Measurements from ENCODE around the gene EIF1AY. TPM values are rescaled to one million over a fixed set of nuclear protein-coding genes. Genes with fewer than 3 reads are reported as not detected.

EIF1AY gene, protein sequence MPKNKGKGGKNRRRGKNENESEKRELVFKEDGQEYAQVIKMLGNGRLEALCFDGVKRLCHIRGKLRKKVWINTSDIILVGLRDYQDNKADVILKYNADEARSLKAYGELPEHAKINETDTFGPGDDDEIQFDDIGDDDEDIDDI
- polyA plus RNA-seq (2013) = 16.8 and 17.3 TPM in 2 replicates

DNA sequence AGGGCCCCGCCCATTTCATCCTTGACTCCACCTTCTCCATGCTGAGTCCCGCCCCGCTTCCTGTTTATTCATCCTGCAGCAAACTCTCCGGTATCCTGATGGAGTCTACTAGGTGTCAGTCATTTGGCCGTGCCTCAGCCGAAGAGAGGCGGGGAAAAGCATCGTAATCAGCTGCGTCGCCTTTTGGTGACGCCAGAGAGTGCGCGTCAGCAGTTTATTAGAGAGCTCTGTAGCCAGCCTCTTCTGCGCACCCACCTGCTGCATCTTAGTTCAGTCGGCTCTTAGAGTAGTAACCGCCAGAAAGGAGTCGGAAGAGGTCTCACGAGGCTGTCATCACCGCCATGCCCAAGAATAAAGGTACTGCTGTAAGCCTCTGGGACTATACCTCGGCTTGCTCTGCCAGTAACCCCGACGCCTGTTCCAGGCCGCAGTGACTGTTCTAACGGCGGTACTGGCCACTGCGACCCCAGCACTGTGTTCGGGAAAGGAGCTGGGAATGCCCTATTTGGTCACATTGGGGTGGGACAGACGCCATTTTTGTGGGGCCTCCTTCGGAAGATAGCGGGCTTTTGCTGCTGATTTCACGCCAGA is at the start of gene EIF1AY:
TSS of gene EIF1AY (plus strand) at position 246 of the 591 bp plus-strand sequence. CDS start at position 342, 96 bp downstream.
- WGBS (ENCODE audit: extremely low coverage, insufficient coverage, insufficient read length) = no CpG with 5 or more reads among the region's 31 CpGs

DNA sequence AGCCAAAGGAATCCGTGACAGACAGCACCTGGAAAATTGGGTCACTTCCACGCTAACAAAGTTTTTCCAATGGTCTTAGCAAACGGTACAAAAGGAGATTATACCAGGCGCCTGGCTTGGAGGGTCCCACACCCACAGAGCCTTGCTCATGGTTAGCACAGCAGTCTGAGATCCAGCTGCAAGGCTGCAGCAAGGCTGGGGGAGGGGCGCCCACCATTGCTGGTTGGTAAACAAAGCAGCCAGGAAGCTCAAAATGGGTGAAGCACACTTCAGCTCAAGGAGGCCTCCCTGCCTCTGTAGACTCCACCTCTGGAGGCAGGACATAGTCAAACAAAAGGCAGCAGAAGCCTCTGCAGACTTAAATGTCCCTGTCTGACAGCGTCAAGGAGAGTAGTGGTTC is 47.1 kb upstream of the EIF1AY start:
- Histone ChIP-seq H3K14ac (ENCODE audit: low read length) (no peak overlapping the region), H4K91ac (ENCODE audit: low read depth, low read length) (no peak overlapping the region), H4K12ac (ENCODE audit: low read depth, low read length) (no peak overlapping the region), H3K79me2 (ENCODE audit: control insufficient read depth, insufficient read depth, low read length, poor library complexity) (no peaks in the 10 kb centered on the region), H3K23ac (ENCODE audit: low read length) (no peak overlapping the region), H2BK120ac (ENCODE audit: insufficient read depth, low read length, poor library complexity) (no peak overlapping the region), H3K9me3 (ENCODE audit: insufficient read depth, low read depth, low read length) (no peaks in the 10 kb centered on the region), H3K4ac (ENCODE audit: low read depth, low read length) (no peak overlapping the region), H3K4me1 (ENCODE audit: control insufficient read depth in 1 of 2, insufficient read depth in 2 of 2, low read length in 2 of 2) (no peaks in the 10 kb centered on the region), H3K4me3 (ENCODE audit: low read depth, low read length) (no peak overlapping the region), H3K27ac (ENCODE audit: low read depth, low read length) (no peak overlapping the region), H2AK5ac (ENCODE audit: low read length) (no peak overlapping the region), H2AFZ (ENCODE audit: insufficient read depth, low read length, poor library complexity) (no peak overlapping the region), H3K79me1 (ENCODE audit: low read length) (no peaks in the 10 kb centered on the region), H2BK12ac (ENCODE audit: low read length) (no peak overlapping the region), H3K27me3 (ENCODE audit: insufficient read depth, low read length) (no peaks in the 10 kb centered on the region), H4K8ac (ENCODE audit: low read depth, low read length) (no peak overlapping the region), H3K9ac (ENCODE audit: low read length) (no peak overlapping the region), H3K36me3 (ENCODE audit: control insufficient read depth in 1 of 2, insufficient read depth in 2 of 2, low read length in 2 of 2) (no peaks in the 10 kb centered on the region), H3K18ac (ENCODE audit: low read length) (no peak overlapping the region), H3K4me2 (ENCODE audit: low read length) (no peak overlapping the region), H2BK5ac (ENCODE audit: low read depth, low read length, poor library complexity) (no peak overlapping the region)
- no peak for DNase-seq
- no CpG with 5 or more reads among the region's 6 CpGs for WGBS (ENCODE audit: extremely low coverage, insufficient coverage, insufficient read length)

More for the DNA sequence above, at the start of gene EIF1AY:
- Histone ChIP-seq H3K36me3 (ENCODE audit: control insufficient read depth in 1 of 2, insufficient read depth in 2 of 2, low read length in 2 of 2) (no peaks in the 10 kb centered on the region), H3K9ac (ENCODE audit: low read length) (peak within 1 kb of the TSS; percentile 85), H3K14ac (ENCODE audit: low read length) (peak within 1 kb of the TSS; percentile 51), H3K27ac (ENCODE audit: low read depth, low read length) (peak within 1 kb of the TSS; percentile 69), H2BK120ac (ENCODE audit: insufficient read depth, low read length, poor library complexity) (peak within 1 kb of the TSS; percentile 38), H3K9me3 (ENCODE audit: insufficient read depth, low read depth, low read length) (no peaks in the 10 kb centered on the region), H4K12ac (ENCODE audit: low read depth, low read length) (peak within 1 kb of the TSS; percentile 87), H3K79me2 (ENCODE audit: control insufficient read depth, insufficient read depth, low read length, poor library complexity) (no peaks in the 10 kb centered on the region), H2BK5ac (ENCODE audit: low read depth, low read length, poor library complexity) (no peak within 1 kb of the TSS), H3K79me1 (ENCODE audit: low read length) (peaks cover 1% of the 10 kb centered on the region), H3K23ac (ENCODE audit: low read length) (no peak within 1 kb of the TSS), H2BK12ac (ENCODE audit: low read length) (no peak within 1 kb of the TSS), H3K4ac (ENCODE audit: low read depth, low read length) (no peak within 1 kb of the TSS), H4K8ac (ENCODE audit: low read depth, low read length) (peak within 1 kb of the TSS; percentile 87), H2AK5ac (ENCODE audit: low read length) (no peak within 1 kb of the TSS), H3K4me2 (ENCODE audit: low read length) (peak within 1 kb of the TSS; percentile 71), H2AFZ (ENCODE audit: insufficient read depth, low read length, poor library complexity) (peak within 1 kb of the TSS; percentile 78), H3K27me3 (ENCODE audit: insufficient read depth, low read length) (no peaks in the 10 kb centered on the region), H3K4me3 (ENCODE audit: low read depth, low read length) (peak within 1 kb of the TSS; percentile 89), H3K18ac (ENCODE audit: low read length) (peak within 1 kb of the TSS; percentile 65), H4K91ac (ENCODE audit: low read depth, low read length) (peak within 1 kb of the TSS; percentile 68), H3K4me1 (ENCODE audit: control insufficient read depth in 1 of 2, insufficient read depth in 2 of 2, low read length in 2 of 2) (no peaks in the 10 kb centered on the region)
- peak in 1 of 2 donors; percentile 90 for DNase-seq

DNA sequence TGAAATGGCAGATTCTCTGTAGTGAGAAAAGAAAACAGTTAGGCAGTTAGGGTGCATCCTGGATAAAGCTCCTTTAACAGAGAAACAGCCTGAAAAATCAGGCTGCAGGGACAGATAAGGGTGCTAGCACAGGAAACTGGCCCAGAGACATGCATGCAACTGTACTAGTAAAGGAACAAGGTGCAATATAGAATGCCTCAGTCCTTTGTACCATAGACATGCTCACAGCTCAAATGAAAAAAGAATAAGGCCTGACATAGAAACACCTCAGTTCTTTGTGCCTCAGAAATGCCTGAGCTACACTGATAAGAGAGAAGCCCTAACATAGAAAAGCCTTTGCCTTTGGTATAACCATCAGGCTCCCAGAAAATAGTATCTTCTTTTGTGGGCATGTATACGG is 37.4 kb upstream of the EIF1AY start:
- WGBS (ENCODE audit: extremely low coverage, insufficient coverage, insufficient read length) = no CpG with 5 or more reads among the region's 1 CpG
- H2BK12ac ChIP-seq (ENCODE audit: low read length) = no peak overlapping the region
- no peaks in the 10 kb centered on the region for H3K27me3 ChIP-seq (ENCODE audit: insufficient read depth, low read length)
- no peak overlapping the region for H2AFZ ChIP-seq (ENCODE audit: insufficient read depth, low read length, poor library complexity)
- no peaks in the 10 kb centered on the region for H3K4me1 ChIP-seq (ENCODE audit: control insufficient read depth in 1 of 2, insufficient read depth in 2 of 2, low read length in 2 of 2)
- H3K4me3 ChIP-seq (ENCODE audit: low read depth, low read length) = no peak overlapping the region
- H3K14ac ChIP-seq (ENCODE audit: low read length) = no peak overlapping the region
- H3K4me2 ChIP-seq (ENCODE audit: low read length) = no peak overlapping the region
- no peaks in the 10 kb centered on the region for H3K9me3 ChIP-seq (ENCODE audit: insufficient read depth, low read depth, low read length)
- H2AK5ac ChIP-seq (ENCODE audit: low read length) = no peak overlapping the region
- no peaks in the 10 kb centered on the region for H3K36me3 ChIP-seq (ENCODE audit: control insufficient read depth in 1 of 2, insufficient read depth in 2 of 2, low read length in 2 of 2)
- no peak overlapping the region for H3K9ac ChIP-seq (ENCODE audit: low read length)
- H2BK5ac ChIP-seq (ENCODE audit: low read depth, low read length, poor library complexity) = no peak overlapping the region
- no peak overlapping the region for H3K23ac ChIP-seq (ENCODE audit: low read length)
- H4K8ac ChIP-seq (ENCODE audit: low read depth, low read length) = no peak overlapping the region
- H3K4ac ChIP-seq (ENCODE audit: low read depth, low read length) = no peak overlapping the region
- H4K12ac ChIP-seq (ENCODE audit: low read depth, low read length) = no peak overlapping the region
- no peak overlapping the region for H3K18ac ChIP-seq (ENCODE audit: low read length)
- H3K79me2 ChIP-seq (ENCODE audit: control insufficient read depth, insufficient read depth, low read length, poor library complexity) = no peaks in the 10 kb centered on the region
- no peak overlapping the region for H2BK120ac ChIP-seq (ENCODE audit: insufficient read depth, low read length, poor library complexity)
- H4K91ac ChIP-seq (ENCODE audit: low read depth, low read length) = no peak overlapping the region
- no peaks in the 10 kb centered on the region for H3K79me1 ChIP-seq (ENCODE audit: low read length)
- no peak overlapping the region for H3K27ac ChIP-seq (ENCODE audit: low read depth, low read length)
- no peak for DNase-seq

DNA sequence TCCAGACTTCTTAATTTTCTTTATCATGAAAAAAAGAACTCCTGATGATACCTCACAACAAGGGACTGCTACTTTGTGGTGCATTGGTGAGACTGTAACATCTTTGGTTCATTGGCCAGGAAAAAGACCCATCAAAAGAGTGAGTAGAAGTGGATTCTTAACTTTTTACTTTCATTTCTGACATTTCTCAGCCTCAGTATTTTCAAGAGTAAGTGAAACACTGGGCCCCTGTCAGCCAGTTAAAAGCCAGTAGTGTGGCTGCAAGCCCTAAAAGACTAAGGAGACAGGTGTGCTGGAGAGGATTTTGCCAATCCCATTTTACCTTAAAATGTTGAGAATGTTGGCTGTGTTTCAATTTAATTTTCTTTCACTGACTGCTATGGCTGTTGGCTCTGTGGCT is 36.6 kb upstream of the EIF1AY start:
- no peaks in the 10 kb centered on the region for H3K27me3 ChIP-seq (ENCODE audit: insufficient read depth, low read length)
- no peaks in the 10 kb centered on the region for H3K36me3 ChIP-seq (ENCODE audit: control insufficient read depth in 1 of 2, insufficient read depth in 2 of 2, low read length in 2 of 2)
- no peak overlapping the region for H2AFZ ChIP-seq (ENCODE audit: insufficient read depth, low read length, poor library complexity)
- no peak overlapping the region for H3K23ac ChIP-seq (ENCODE audit: low read length)
- H3K79me2 ChIP-seq (ENCODE audit: control insufficient read depth, insufficient read depth, low read length, poor library complexity) = no peaks in the 10 kb centered on the region
- H3K4ac ChIP-seq (ENCODE audit: low read depth, low read length) = no peak overlapping the region
- H3K4me3 ChIP-seq (ENCODE audit: low read depth, low read length) = no peak overlapping the region
- H3K9ac ChIP-seq (ENCODE audit: low read length) = no peak overlapping the region
- no peaks in the 10 kb centered on the region for H3K4me1 ChIP-seq (ENCODE audit: control insufficient read depth in 1 of 2, insufficient read depth in 2 of 2, low read length in 2 of 2)
- H2BK12ac ChIP-seq (ENCODE audit: low read length) = no peak overlapping the region
- no peak overlapping the region for H2BK5ac ChIP-seq (ENCODE audit: low read depth, low read length, poor library complexity)
- H3K79me1 ChIP-seq (ENCODE audit: low read length) = no peaks in the 10 kb centered on the region
- no peak overlapping the region for H3K14ac ChIP-seq (ENCODE audit: low read length)
- H4K12ac ChIP-seq (ENCODE audit: low read depth, low read length) = no peak overlapping the region
- H3K9me3 ChIP-seq (ENCODE audit: insufficient read depth, low read depth, low read length) = no peaks in the 10 kb centered on the region
- H3K4me2 ChIP-seq (ENCODE audit: low read length) = no peak overlapping the region
- DNase-seq = no peak
- H2AK5ac ChIP-seq (ENCODE audit: low read length) = no peak overlapping the region
- H3K18ac ChIP-seq (ENCODE audit: low read length) = no peak overlapping the region
- no peak overlapping the region for H4K91ac ChIP-seq (ENCODE audit: low read depth, low read length)
- no peak overlapping the region for H4K8ac ChIP-seq (ENCODE audit: low read depth, low read length)
- H2BK120ac ChIP-seq (ENCODE audit: insufficient read depth, low read length, poor library complexity) = no peak overlapping the region
- H3K27ac ChIP-seq (ENCODE audit: low read depth, low read length) = no peak overlapping the region
